ENCODE data around the gene METTL26.

DNA sequence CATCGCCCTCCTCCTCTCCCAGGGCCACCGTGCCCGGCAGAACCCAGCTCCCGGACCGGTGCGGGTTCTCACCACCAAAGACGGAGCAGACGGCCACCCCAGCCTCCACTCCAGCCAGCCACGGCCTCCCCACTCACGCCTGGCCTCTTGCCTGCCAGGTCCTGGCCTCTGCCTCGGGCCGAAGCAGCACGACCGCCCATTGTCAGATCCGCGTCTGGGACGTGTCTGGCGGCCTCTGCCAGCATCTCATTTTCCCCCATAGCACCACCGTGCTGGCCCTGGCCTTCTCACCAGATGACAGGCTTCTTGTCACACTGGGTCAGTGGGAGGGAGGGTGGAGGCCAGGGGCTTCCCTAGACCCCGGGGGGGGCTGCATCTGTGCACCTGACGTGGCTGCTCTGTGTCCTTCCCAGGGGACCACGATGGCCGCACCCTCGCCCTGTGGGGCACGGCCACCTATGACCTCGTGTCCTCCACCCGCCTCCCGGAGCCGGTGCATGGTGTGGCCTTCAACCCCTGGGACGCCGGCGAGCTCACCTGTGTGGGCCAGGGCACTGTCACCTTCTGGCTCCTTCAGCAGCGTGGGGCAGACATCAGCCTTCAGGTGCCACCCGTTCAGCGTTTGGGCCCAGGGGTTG is 25.2 kb upstream of the METTL26 start:
- TF ChIP-seq, protein P1, sequence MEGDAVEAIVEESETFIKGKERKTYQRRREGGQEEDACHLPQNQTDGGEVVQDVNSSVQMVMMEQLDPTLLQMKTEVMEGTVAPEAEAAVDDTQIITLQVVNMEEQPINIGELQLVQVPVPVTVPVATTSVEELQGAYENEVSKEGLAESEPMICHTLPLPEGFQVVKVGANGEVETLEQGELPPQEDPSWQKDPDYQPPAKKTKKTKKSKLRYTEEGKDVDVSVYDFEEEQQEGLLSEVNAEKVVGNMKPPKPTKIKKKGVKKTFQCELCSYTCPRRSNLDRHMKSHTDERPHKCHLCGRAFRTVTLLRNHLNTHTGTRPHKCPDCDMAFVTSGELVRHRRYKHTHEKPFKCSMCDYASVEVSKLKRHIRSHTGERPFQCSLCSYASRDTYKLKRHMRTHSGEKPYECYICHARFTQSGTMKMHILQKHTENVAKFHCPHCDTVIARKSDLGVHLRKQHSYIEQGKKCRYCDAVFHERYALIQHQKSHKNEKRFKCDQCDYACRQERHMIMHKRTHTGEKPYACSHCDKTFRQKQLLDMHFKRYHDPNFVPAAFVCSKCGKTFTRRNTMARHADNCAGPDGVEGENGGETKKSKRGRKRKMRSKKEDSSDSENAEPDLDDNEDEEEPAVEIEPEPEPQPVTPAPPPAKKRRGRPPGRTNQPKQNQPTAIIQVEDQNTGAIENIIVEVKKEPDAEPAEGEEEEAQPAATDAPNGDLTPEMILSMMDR (IDR thresholded peaks at IDR 0.05; ENCODE audit: insufficient read depth, low read length): no peak
- TF ChIP-seq POLR2AphosphoS5 (IDR thresholded peaks at IDR 0.05; ENCODE audit: low read depth): no peak
- TF ChIP-seq, protein P2, sequence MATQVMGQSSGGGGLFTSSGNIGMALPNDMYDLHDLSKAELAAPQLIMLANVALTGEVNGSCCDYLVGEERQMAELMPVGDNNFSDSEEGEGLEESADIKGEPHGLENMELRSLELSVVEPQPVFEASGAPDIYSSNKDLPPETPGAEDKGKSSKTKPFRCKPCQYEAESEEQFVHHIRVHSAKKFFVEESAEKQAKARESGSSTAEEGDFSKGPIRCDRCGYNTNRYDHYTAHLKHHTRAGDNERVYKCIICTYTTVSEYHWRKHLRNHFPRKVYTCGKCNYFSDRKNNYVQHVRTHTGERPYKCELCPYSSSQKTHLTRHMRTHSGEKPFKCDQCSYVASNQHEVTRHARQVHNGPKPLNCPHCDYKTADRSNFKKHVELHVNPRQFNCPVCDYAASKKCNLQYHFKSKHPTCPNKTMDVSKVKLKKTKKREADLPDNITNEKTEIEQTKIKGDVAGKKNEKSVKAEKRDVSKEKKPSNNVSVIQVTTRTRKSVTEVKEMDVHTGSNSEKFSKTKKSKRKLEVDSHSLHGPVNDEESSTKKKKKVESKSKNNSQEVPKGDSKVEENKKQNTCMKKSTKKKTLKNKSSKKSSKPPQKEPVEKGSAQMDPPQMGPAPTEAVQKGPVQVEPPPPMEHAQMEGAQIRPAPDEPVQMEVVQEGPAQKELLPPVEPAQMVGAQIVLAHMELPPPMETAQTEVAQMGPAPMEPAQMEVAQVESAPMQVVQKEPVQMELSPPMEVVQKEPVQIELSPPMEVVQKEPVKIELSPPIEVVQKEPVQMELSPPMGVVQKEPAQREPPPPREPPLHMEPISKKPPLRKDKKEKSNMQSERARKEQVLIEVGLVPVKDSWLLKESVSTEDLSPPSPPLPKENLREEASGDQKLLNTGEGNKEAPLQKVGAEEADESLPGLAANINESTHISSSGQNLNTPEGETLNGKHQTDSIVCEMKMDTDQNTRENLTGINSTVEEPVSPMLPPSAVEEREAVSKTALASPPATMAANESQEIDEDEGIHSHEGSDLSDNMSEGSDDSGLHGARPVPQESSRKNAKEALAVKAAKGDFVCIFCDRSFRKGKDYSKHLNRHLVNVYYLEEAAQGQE (IDR thresholded peaks at IDR 0.05; ENCODE audit: insufficient replicate concordance, low read depth): no peak
- TF ChIP-seq SPI1 (IDR thresholded peaks at IDR 0.05; ENCODE audit: borderline replicate concordance, low read depth): no peak
- TF ChIP-seq GABPA (IDR thresholded peaks at IDR 0.05; ENCODE audit: low read depth): no peak
